Epithelial cell of esophagus (primary cell): ENCODE data around the gene CHRFAM7A.
"Not testable (repeated sequence)": the region's sequence is repeated elsewhere in the genome, so short reads cannot be mapped to it uniquely, and the experiment has no call there.

ENCODE experiments used
- DNase-seq: peaks from one replicate; pipeline ENCODE4 v3.0.0; 2010; ENCODE audit warnings: low read depth
- H3K4me3 ChIP-seq: 2 replicates; pipeline ENCODE4 v1.5.1; 2011; ENCODE audit warnings: mild to moderate bottlenecking, low read length, control low read depth

CHRFAM7A gene

GRCh38 chr15:30334152-30334551 is 59.2 kb downstream of the CHRFAM7A start:
- DNase-seq, H3K4me3 ChIP-seq: not testable (repeated sequence)

- not testable (repeated sequence) for H3K4me3 ChIP-seq, DNase-seq
Observed at GRCh38 chr15:30326145-30326544, 67.2 kb downstream of the CHRFAM7A start.

- H3K4me3 ChIP-seq, DNase-seq: not testable (repeated sequence)
Observed at GRCh38 chr15:30321063-30321462, 72.3 kb downstream of the CHRFAM7A start.

GRCh38 chr15:30315704-30316103 is 77.6 kb downstream of the CHRFAM7A start:
- not testable (repeated sequence) for H3K4me3 ChIP-seq, DNase-seq

GRCh38 chr15:30310575-30310974 is 82.8 kb downstream of the CHRFAM7A start:
- not testable (repeated sequence) for H3K4me3 ChIP-seq, DNase-seq
